Measurements from ENCODE around the gene PRKG1. TPM values are rescaled to one million over a fixed set of nuclear protein-coding genes. Genes with fewer than 3 reads are reported as not detected.

PRKG1 gene
- total RNA-seq, 4 donors from 2014 or later: 1.2 to 6.5 (median 2.7) TPM

DNA sequence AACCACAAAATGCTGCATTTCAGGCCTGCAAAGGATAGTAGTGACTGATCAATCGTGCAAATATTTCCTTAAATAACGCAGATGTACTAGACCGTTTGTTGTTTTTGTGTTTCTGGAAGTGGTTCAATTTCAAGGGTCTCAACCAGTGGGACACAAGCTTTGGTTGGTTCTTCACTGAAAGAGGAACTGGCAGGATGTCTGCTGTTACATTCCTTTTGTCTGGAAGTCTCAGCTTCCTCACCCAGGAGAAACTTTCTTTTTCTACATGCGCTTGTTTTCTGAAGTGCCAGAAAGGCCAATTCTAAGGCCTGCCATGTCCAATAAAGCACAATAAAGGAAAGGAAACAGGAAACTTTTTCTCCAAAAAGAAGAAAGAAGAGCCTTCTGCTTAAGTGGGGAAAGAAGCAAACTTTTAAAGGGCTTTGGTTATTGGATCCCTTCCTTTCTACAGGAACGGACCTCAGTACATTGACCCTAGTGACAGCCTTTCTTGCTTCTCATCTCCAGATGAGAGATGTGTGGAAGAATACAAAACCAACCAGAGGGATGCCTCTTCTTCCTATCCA, 1243.9 kb downstream of the PRKG1 start:
- no peak for DNase-seq (ENCODE audit: low spot score in 2 of 2)

GRCh38 chr10:52318822-52319464, 1244.7 kb downstream of the PRKG1 start:
- H3K27me3 ChIP-seq: peaks cover 12% of the 10 kb centered on the region
- H3K27ac ChIP-seq: no peak overlapping the region
- 63% methylated on average over 7 of the region's 7 CpGs for WGBS
- no peaks in the 10 kb centered on the region for H3K36me3 ChIP-seq
- H3K4me3 ChIP-seq: no peak overlapping the region
- peaks cover 9% of the 10 kb centered on the region for H3K4me1 ChIP-seq
- DNase-seq (ENCODE audit: low spot score in 2 of 2): no peak
- no peaks in the 10 kb centered on the region for H3K9me3 ChIP-seq
- TF ChIP-seq POLR2A (IDR thresholded peaks at IDR 0.05): no peak
- no peak for TF ChIP-seq CTCF (IDR thresholded peaks at IDR 0.05)
- no peak for TF ChIP-seq EP300 (IDR thresholded peaks at IDR 0.05)
- TF ChIP-seq POLR2AphosphoS5 (IDR thresholded peaks at IDR 0.05): no peak

More for the DNA sequence above, 1243.9 kb downstream of the PRKG1 start:
- Histone ChIP-seq H3K9me3 (no peaks in the 10 kb centered on the region), H3K27ac (no peak overlapping the region), H3K36me3 (no peaks in the 10 kb centered on the region), H3K4me3 (no peak overlapping the region), H3K4me1 (peaks cover 16% of the 10 kb centered on the region), H3K27me3 (peaks cover 19% of the 10 kb centered on the region)
- TF ChIP-seq CTCF (IDR thresholded peaks at IDR 0.05): no peak
- TF ChIP-seq POLR2AphosphoS5 (IDR thresholded peaks at IDR 0.05): no peak
- TF ChIP-seq POLR2A (IDR thresholded peaks at IDR 0.05): no peak
- 79% methylated on average over 5 of the region's 5 CpGs for WGBS

GRCh38 chr10:52319926-52320325, 1245.6 kb downstream of the PRKG1 start:
- no peaks in the 10 kb centered on the region for H3K36me3 ChIP-seq
- peaks cover 2% of the 10 kb centered on the region for H3K4me1 ChIP-seq
- TF ChIP-seq POLR2A (IDR thresholded peaks at IDR 0.05) (no peak), CTCF (IDR thresholded peaks at IDR 0.05) (no peak), POLR2AphosphoS5 (IDR thresholded peaks at IDR 0.05) (no peak), EP300 (IDR thresholded peaks at IDR 0.05) (no peak)
- no peak overlapping the region for H3K27ac ChIP-seq
- WGBS: 89% methylated on average over 2 of the region's 2 CpGs
- no peak overlapping the region for H3K4me3 ChIP-seq
- peaks cover 2% of the 10 kb centered on the region for H3K27me3 ChIP-seq
- DNase-seq (ENCODE audit: low spot score in 2 of 2): no peak
- no peaks in the 10 kb centered on the region for H3K9me3 ChIP-seq

DNA sequence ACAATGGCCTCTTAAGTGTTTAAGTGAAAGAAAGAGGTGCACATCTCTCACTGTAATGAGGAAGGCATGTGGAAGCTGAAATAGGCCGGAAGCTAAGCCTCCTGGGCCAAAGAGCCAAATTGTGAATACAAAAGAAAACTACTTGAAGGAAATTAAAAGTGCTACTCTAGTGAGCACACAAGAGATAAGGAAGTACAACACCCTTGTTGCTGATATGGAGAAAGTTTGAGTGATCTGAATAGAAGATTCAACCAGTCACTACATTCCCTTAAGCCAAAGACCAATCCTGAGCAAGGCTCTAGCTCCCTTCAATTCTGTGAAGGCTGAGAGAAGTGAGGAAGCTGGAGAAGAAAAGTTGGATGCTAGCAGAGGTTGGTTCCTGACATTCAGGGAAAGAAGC, 1248.0 kb downstream of the PRKG1 start:
- WGBS: 87% methylated on average over 1 of the region's 1 CpG
- no peak overlapping the region for H3K27ac ChIP-seq

More for the DNA sequence above, 1248.0 kb downstream of the PRKG1 start:
- DNase-seq (ENCODE audit: low spot score in 2 of 2): no peak
- Histone ChIP-seq H3K36me3 (no peaks in the 10 kb centered on the region), H3K4me3 (no peak overlapping the region), H3K9me3 (no peaks in the 10 kb centered on the region), H3K4me1 (no peaks in the 10 kb centered on the region), H3K27me3 (no peaks in the 10 kb centered on the region)
- no peak for TF ChIP-seq CTCF (IDR thresholded peaks at IDR 0.05)
- TF ChIP-seq POLR2A (IDR thresholded peaks at IDR 0.05): no peak
- no peak for TF ChIP-seq POLR2AphosphoS5 (IDR thresholded peaks at IDR 0.05)
- no peak for TF ChIP-seq EP300 (IDR thresholded peaks at IDR 0.05)
